ENCODE results near the gene LRRC63.

- TF ChIP-seq PKNOX1 (IDR thresholded peaks at IDR 0.05) (no peak), SP1 (IDR thresholded peaks at IDR 0.05) (no peak), FOXA1 (IDR thresholded peaks at IDR 0.05) (no peak), FOXM1 (IDR thresholded peaks at IDR 0.05; ENCODE audit: borderline replicate concordance) (no peak), SUZ12 (IDR thresholded peaks at IDR 0.05) (no peak), ZNF384 (IDR thresholded peaks at IDR 0.05) (no peak), TARDBP (IDR thresholded peaks at IDR 0.05) (no peak), HDGF (IDR thresholded peaks at IDR 0.05; ENCODE audit: borderline replicate concordance) (no peak), ELF4 (IDR thresholded peaks at IDR 0.05) (no peak), ARNT (IDR thresholded peaks at IDR 0.05) (no peak)
Observed at GRCh38 chr13:46310066-46310465, 98.3 kb downstream of the LRRC63 start.
